Kidney glomerular epithelial cell (primary cell): ENCODE data around the gene VAMP5.
"Not testable (repeated sequence)": the region's sequence is repeated elsewhere in the genome, so short reads cannot be mapped to it uniquely, and the experiment has no call there.

Experiments used
- DNase-seq: peaks from one replicate; lab custom pipeline; 2025; lab: John Stamatoyannopoulos, UW

Gene VAMP5

GRCh38 chr2:85601771-85602475 is 17.7 kb downstream of the VAMP5 start:
- DNase-seq: no peak

- peak; percentile 81 for DNase-seq
Observed at GRCh38 chr2:85602476-85603234, 18.4 kb downstream of the VAMP5 start, which contains the start of gene TMEM150A. TSS of gene TMEM150A (minus strand) at chr2:85602698. CDS start at chr2:85601948, 750 bp downstream.

- not testable (repeated sequence) for DNase-seq
Observed at GRCh38 chr2:85604133-85604444, 19.9 kb downstream of the VAMP5 start.

- DNase-seq: no peak
Observed at GRCh38 chr2:85604568-85605339, 20.5 kb downstream of the VAMP5 start.

- DNase-seq: no peak
Observed at GRCh38 chr2:85605406-85606115, 21.3 kb downstream of the VAMP5 start.

- DNase-seq: no peak
Observed at GRCh38 chr2:85606116-85606455, 21.9 kb downstream of the VAMP5 start.

- no peak for DNase-seq
Observed at GRCh38 chr2:85607268-85608215, 23.3 kb downstream of the VAMP5 start.

GRCh38 chr2:85611217-85611704 is 27.0 kb downstream of the VAMP5 start:
- DNase-seq: no peak

GRCh38 chr2:85611705-85612587 is 27.7 kb downstream of the VAMP5 start, which contains the start of gene C2orf68:
TSS of gene C2orf68 (minus strand) at chr2:85612066. CDS start at chr2:85611984, 82 bp downstream.
- peak; percentile 47 for DNase-seq

GRCh38 chr2:85613717-85614515 is 29.7 kb downstream of the VAMP5 start:
- no peak for DNase-seq

- not testable (repeated sequence) for DNase-seq
Observed at GRCh38 chr2:85614757-85615156, 30.5 kb downstream of the VAMP5 start.

GRCh38 chr2:85615413-85615728 is 31.1 kb downstream of the VAMP5 start:
- no peak for DNase-seq

GRCh38 chr2:85617723-85618122 is 33.5 kb downstream of the VAMP5 start:
- not testable (repeated sequence) for DNase-seq

GRCh38 chr2:85619617-85620016 is 35.4 kb downstream of the VAMP5 start:
- DNase-seq: no peak

- no peak for DNase-seq
Observed at GRCh38 chr2:85621338-85621737, 37.1 kb downstream of the VAMP5 start.

- DNase-seq: no peak
Observed at GRCh38 chr2:85623991-85624390, 39.8 kb downstream of the VAMP5 start.

- no peak for DNase-seq
Observed at GRCh38 chr2:85628658-85629057, 44.4 kb downstream of the VAMP5 start.

GRCh38 chr2:85631316-85631715 is 47.1 kb downstream of the VAMP5 start:
- DNase-seq: no peak

GRCh38 chr2:85635011-85635410 is 50.8 kb downstream of the VAMP5 start:
- DNase-seq: no peak
